Forelimb muscle (tissue), 1 donor: ENCODE measurements around the gene GAPT. TPM values are rescaled to one million over a fixed set of nuclear protein-coding genes. Genes with fewer than 3 reads are reported as not detected.

Experiments used
- DNase-seq: peaks from one replicate; pipeline ENCODE4 v3.0.0-alpha.2; 2013; ENCODE audit warnings: low read depth
- polyA plus RNA-seq: library from polyadenylated mRNA; unstranded; fragments of 120-200 nt; gene quantifications from one replicate; pipeline ENCODE4 v1.2.1, GENCODE V29; 2013; ENCODE audit not compliant: insufficient read length

Gene GAPT
- polyA plus RNA-seq, 1 donor = 0.66 TPM

DNA sequence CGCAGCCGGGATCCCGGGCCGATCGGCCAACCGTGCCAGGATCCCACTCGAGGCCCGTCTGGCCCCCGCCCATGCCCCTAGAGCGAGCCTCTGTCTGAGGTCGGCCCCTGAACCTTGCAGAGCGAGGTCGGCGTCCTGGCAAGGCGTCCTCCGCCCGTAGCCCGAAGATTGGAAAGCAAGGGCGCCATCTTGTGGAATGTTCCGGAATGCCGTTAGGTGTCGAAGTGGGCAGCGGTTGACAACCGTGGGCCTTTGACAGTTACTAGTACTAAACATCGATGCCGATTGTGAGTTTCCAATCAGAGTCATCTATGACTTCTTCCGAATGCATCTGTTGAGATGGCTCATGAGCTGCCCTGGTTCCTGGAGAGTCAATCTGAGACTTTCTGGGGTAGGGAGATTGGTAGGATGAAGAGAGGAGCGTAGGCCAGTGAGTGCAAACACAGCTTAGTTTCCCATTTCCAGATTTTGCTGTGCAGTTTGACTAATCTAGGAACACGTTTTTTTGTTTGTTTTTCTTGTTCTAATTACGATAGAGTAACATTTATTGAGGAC is 30.4 kb upstream of the GAPT start:
- peak; percentile 78 for DNase-seq

- DNase-seq = no peak
Observed at GRCh38 chr5:58462154-58462553, 29.1 kb upstream of the GAPT start.

- no peak for DNase-seq
Observed at GRCh38 chr5:58462623-58463230, 28.5 kb upstream of the GAPT start.

DNA sequence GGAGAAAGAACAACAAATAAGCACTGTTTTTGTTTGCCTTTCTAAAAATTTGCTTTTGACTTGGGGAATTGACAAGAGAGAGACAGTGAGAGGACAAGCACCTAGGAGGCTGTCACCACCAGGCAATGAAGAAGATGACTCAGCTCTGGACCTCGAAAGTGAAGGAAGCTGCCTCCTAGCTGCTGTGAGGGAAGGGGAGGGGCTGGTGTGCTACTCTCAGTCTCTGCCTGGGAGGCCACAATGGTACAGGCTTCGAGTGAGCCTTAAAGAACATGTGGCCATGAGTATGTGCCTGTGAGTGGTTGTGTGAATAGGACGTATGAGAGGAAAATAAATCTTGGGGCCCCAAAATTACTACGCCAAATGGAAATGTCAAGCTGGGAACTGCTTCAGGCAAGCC is 24.3 kb upstream of the GAPT start:
- DNase-seq = no peak

GRCh38 chr5:58469896-58470295 is 21.3 kb upstream of the GAPT start:
- DNase-seq = no peak

- DNase-seq = no peak
Observed at GRCh38 chr5:58475404-58475803, 15.8 kb upstream of the GAPT start.

DNA sequence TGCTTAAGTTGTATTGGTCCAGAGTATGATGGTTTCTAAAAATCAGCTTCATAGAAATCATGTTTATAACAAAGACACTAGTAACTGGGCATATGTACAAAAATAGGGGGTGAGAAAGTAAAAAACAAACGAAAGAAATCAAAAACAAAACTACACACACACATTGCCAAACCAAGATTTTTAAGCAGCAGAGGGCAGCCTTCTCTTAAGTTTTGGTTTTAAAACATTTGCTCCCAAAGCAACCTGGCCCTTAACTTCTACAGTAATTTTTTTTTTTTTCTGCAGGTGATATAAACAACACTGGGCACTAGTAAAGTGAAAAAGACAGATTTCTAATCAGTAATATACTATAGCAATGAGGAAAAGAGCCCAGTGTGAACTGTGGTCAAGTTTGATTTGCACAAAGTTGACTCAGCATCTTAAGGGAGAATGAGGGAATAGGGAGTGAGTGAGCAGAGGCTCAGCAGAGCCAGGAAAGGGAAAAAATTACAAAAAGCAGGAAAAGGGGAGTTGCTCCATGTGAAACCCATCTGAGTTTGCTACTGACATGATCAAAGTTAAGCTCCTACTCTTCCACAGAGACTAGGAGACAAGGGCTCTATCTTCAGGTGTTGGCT is 13.4 kb upstream of the GAPT start:
- no peak for DNase-seq

DNA sequence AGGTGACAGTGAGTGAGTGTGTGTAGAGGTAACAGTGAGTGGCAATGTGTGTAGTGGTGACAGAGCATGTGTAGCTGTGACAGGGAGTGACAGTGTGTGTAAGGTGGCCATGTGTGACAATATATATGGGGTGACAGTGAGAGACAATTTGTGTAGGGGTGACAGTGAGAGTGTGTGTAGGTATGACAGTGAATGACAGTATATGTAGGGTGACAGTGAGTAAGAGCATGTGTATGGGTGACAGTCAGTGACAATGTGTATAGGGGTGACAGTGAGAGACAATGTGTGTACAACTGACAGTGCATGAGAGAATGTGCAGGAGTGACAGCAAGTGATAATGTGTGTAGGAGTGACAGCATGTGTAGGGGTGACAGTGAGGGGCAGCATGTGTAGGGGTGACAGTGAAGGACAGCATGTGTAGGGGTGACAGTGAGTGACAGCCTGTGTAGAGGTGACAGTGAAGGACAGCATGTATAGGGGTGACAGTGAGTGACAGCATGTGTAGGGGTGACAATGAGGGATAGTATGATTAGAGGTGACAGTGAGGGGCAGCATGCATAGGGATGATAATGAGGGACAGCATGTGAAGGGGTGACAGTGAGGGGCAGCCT is 10.1 kb upstream of the GAPT start:
- DNase-seq = no peak

DNA sequence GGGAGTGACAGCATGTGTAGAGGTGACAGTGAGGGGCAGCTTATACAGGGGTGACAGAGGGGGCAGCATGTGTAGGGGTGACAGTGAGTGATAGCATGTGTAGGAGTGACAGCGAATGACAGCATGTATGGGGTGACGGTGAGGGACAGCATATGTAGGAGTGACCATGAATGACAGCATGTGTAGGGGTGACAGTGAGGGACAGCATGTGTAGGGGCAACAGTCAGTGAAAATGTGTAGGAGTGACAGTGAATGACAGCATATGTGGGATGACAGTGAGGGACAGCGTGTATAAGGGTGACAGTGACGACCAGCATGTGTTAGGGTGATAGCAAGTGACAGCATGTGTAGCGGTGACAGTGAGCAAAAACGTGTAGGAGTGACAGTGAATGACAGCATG is 9.4 kb upstream of the GAPT start:
- DNase-seq = no peak

DNA sequence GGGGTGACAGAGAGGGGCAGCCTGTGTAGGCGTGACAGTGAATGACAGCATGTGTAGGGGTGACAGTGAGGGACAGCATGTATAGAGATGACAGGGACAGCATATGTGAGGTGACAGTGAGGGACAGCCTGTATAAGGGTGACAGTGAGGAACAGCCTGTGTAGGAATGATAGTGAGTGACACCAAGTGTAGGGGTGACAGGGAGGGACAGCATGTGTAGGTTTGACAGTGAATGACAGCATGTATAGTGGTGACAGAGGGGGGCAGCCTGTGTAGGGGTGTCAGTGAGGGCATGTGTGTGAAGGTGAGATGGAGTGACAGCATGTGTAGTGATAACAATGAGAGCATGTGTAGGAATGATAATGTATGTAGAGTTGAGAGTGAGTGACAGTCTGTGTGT is 8.7 kb upstream of the GAPT start:
- DNase-seq = no peak

GRCh38 chr5:58484505-58484904 is 6.7 kb upstream of the GAPT start:
- no peak for DNase-seq

DNA sequence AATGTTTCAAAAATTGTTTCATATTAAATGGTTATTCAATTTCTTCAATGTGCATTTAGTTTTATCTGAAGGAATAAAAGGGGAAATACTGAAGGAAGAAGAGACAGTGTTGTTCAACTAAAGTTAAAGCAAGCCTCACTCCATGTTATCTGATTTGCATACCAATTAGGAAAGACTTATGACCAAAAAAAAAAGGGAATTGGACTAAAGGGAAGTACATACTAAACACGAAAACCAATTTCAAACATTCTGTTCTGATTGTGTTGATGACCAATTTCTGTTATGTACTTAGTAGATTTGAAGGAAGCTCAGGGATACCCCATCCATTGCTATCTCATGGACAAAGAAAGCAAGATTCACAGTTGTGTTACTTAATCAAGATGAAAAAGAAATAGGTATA is 4.9 kb upstream of the GAPT start:
- no peak for DNase-seq

- no peak for DNase-seq
Observed at GRCh38 chr5:58490402-58491050, 709 bp upstream of the GAPT start.

DNA sequence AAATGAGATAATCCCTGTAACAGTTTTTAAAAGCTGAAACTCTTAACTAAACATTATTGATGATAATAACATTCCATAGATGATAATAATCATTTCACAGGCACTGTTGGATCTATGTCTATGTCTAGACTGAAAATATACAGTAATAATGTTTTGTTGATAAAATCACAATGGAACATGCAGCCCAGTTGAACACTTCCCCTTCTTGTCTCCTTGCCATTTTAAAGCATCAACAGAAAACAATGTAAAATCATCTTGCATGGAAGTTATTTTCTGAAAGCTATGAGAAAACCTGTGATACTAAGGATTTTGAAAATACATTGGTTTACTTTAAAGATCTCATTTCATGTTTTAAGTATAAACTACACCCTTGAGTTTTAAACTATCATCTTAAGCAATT is 1.9 kb downstream of the GAPT start:
- DNase-seq = no peak

DNA sequence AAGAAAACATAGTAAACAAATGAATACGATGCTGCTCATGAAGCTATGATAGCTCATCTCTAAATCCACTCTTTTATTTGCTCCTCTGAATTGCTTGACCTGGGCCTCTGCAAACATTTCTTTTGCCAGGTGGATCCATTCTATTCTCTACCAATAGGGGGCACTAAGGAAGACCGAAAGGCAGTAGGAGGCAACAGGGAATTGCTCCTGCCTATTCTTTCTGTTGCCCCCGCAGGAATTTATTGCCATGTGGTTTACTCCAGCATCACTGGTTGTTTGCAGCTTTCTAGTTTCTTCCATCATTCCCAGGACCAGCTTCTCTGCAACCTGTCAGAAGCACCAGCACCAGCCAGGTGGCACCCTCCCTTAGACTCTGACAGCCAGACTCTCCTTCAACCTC is 5.3 kb downstream of the GAPT start:
- DNase-seq = no peak

DNA sequence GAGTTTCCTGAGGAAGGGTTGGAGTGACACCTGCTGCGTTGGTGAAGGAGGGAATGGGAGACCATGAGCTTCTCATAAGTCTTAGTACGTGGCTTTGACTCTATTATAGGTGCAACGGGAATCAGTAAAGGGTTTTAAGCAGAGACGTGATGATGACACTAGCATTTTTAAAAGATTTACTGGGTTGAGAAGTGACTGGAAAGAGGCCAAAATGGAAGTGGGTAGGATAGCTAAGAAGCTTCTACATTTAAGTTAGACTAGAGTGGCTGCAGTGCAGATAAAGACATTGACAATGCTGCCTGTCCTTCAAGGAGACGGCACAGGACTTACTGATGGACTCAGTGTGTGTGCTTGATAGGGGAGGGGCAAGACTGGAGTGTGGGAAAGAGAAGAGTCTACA is 6.2 kb downstream of the GAPT start:
- DNase-seq = no peak

GRCh38 chr5:58497921-58498320 is 6.7 kb downstream of the GAPT start:
- DNase-seq = no peak

DNA sequence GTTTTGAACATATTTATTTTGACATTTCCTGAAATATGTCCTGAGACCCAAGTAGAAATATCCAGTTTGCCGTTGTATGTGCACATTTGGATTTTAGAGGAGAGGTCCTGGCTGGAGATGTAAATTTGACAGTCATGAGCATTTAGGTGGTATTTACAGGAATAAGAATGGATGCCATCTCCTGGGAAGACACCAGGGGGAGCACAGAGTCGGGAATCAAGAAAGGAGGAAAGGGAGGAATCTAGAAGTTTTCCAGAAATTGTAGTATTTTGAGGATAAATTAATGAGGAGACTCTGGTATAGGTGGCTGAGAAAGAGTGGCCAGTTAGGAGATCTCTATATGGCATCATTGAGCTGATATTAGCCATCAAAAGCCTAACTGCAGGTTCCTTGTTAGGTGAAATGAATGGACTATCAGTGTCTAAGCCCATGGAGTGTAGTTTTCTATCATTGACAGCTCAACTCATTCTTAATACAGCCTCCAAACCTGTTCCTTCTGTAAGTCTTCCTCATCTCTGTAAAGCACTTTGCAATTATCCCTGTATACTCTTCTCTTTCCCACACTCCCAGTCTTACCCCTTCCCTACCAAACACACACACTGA is 7.2 kb downstream of the GAPT start:
- DNase-seq = no peak

GRCh38 chr5:58499231-58499630 is 8.0 kb downstream of the GAPT start:
- DNase-seq = no peak

DNA sequence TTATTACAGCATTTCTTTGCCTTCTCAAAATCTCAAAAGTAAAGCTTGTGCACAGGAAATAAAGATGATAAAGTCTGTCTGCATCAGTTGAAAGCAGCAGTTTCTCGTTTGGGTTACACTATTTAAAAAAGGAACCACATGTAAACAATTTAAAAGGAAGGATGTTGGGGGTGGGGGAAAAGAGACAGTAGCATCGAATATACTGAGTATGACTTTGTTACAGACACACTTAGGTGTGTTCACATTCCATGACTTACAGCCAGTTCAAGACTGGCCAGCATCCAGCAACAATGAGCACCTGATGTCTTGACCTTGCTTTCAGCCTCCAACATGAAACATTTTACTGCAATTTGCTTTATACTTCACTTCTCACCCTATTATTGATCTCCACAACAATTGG is 8.7 kb downstream of the GAPT start:
- no peak for DNase-seq

DNA sequence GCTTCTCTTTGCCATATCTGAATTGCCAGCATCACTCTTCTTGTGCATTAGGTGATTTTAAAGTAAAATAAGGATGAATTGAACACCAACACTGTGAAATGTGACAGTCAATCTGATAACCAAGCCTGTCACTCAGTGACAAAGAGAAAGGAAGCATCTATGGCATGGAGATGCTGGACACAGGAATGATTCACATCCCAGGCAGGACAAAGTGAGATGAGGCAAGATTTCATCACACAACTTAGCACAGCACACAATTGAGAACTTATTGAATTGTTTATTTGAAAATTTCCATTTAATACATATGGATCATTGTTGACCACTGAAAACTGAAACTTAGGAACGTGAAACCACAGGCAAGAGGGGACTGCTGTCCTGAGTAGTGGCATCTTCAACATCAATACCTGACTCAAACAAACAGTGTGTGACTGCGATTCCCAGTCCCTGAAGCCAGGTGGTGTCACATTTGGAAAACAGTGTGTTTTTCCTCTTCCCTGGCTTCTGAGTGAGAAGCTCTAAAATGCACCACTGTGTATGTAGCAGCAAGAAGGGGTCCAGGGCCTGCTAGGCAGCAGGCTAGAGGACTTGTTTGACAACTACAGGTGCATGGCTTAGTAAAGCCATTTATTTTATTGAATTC is 10.7 kb downstream of the GAPT start:
- DNase-seq = no peak
